H1 (cell line): ENCODE results near the gene FHDC1. TPM values are rescaled to one million over a fixed set of nuclear protein-coding genes. Genes with fewer than 3 reads are reported as not detected.

ENCODE experiments used
- HDAC6 ChIP-seq: IDR thresholded peaks from one replicate; pipeline ENCODE4 v1.7.1; 2012; ENCODE audit warnings: low read depth, mild to moderate bottlenecking, inconsistent platforms, low read length, moderate library complexity
- POLR2A ChIP-seq, 2 experiments: IDR thresholded peaks; 1 replicate in 1 of 2; 2 replicates in 1 of 2; pipeline ENCODE4 v1.6.1; 2011; ENCODE audit warnings: low read depth in 2 of 2, low read length in 2 of 2, mild to moderate bottlenecking in 2 of 2; ENCODE audit errors: control extremely low read depth in 1 of 2
- polyA plus RNA-seq, 7 experiments: library from polyadenylated mRNA; depleted of rRNA in 3 of 7; stranded (reverse) in 5 of 7; unstranded in 2 of 7; fragments of >200 nt in 5 of 7; fragments of 200-250 nt in 2 of 7; gene quantifications; 1 replicate in 5 of 7; 2 replicates in 1 of 7; 4 replicates in 1 of 7; pipeline versions ENCODE4 v1.2.1 to v1.2.3, GENCODE V29; 2011 to 2013; ENCODE audit warnings: missing spikeins in 2 of 7, mixed read lengths in 2 of 7
- total RNA-seq: library from RNA; stranded (reverse); fragmentation: NEBNext Ultra II Directional; extraction: Animal tissue kit (Norgen Biotek cat#: 25700); gene quantifications from 2 replicates; pipeline ENCODE4 v1.2.1, GENCODE V29; 2021
- TF ChIP-seq, protein P1 (sequence below): IDR thresholded peaks from 2 replicates; pipeline ENCODE4 v1.6.1; 2012; ENCODE audit warnings: inconsistent platforms
- TF ChIP-seq, protein P2 (sequence below): IDR thresholded peaks from 2 replicates; pipeline ENCODE4 v1.6.1; 2011; ENCODE audit warnings: low read length, improper control_type of control experiment

The FHDC1 gene
- total and polyA plus RNA-seq, 2 of the 8 experiments (the other 6 are each of a cell fraction or from before 2014, with no cell fraction given): 6.4 to 28.6 TPM

DNA sequence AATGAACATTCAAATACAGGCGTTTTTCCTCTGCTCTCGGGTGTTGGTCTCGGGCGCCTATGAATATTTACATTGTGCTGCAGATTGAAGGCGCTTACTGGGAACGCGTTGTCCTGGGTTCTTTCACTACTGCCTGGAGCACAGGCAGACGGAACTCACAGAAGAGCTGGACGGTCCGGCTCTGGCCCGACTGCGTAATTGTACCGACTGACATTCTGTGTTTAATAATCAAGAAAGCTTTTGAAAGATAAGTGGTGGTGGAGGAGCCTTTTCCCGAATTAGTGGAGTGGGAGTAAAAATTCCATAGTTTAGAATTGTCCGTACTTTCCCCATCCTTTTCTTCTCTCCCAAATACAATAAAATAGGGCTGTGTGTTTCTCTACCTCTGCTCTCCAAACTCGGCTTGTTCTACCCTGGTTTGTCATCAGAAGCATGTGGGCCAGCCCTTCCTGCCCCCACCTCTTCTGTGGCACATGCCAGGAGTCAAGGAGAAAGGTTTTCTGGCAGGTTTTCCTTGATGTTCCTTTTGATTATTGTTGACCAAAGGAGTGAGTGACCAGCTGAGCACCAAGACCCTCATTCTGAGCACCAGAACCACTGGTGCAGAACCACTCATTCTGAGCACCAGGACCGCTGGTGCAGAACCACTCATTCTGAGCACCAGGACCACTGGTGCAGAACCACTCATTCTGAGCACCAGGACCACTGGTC lies 2.3 kb downstream of the FHDC1 start (continued):
- TF ChIP-seq HDAC6 (no peak), POLR2A (IDR thresholded peaks at IDR 0.05; ENCODE audit: control extremely low read depth in 1 of 2, low read depth in 2 of 2, low read length in 2 of 2) (no peak)
- TF ChIP-seq, protein P1, sequence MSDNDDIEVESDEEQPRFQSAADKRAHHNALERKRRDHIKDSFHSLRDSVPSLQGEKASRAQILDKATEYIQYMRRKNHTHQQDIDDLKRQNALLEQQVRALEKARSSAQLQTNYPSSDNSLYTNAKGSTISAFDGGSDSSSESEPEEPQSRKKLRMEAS: no peak
- TF ChIP-seq, protein P2, sequence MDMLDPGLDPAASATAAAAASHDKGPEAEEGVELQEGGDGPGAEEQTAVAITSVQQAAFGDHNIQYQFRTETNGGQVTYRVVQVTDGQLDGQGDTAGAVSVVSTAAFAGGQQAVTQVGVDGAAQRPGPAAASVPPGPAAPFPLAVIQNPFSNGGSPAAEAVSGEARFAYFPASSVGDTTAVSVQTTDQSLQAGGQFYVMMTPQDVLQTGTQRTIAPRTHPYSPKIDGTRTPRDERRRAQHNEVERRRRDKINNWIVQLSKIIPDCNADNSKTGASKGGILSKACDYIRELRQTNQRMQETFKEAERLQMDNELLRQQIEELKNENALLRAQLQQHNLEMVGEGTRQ: no peak
